GM12878 (cell line): ENCODE data around the gene UBE2O. TPM values are rescaled to one million over a fixed set of nuclear protein-coding genes. Genes with fewer than 3 reads are reported as not detected.

Source experiments
- ATAC-seq: fragments of 200-7000 bp; cut with Tn5 transposase; 3 replicates; pipeline ENCODE4 v1.9.1; 2020; ENCODE audit warnings: mild to moderate bottlenecking, moderate library complexity
- BruUV-seq: library from RNA; stranded (reverse); fragments of 400-500 nt; replicated peaks from 2 replicates; lab custom pipeline; 2021; lab: Mats Ljungman, UMichigan
- CTCF ChIA-PET: fragments of 300-600 bp; sonication (Branson Sonifier 250); formaldehyde crosslinking; extraction: SDS; loops from one replicate; lab custom pipeline; 2021; ENCODE audit warnings: inconsistent platforms; lab: Yijun Ruan, JAX
- POLR2A ChIA-PET: fragments of 350-600 bp; formaldehyde crosslinking; extraction: SDS; loops from one replicate; lab custom pipeline; 2021; ENCODE audit warnings: inconsistent platforms; lab: Charles Lee
- RAD21 ChIA-PET: fragments of 300-600 bp; sonication (Branson Sonifier 250); formaldehyde crosslinking; loops from one replicate; lab custom pipeline; 2023; ENCODE audit warnings: antibody characterized with exemption; ENCODE audit not compliant: unreplicated experiment; lab: Charles Lee
- SMC1A ChIA-PET: fragments of 300-600 bp; sonication (Branson Sonifier 250); formaldehyde crosslinking; loops from one replicate; lab custom pipeline; 2023; ENCODE audit not compliant: unreplicated experiment, uncharacterized antibody; lab: Charles Lee
- DNase-seq: peaks from one replicate; pipeline ENCODE4 v3.0.0-alpha.2; 2011; ENCODE audit warnings: low read depth, low spot score
- FAIRE-seq: peaks from 3 replicates; lab custom pipeline; 2011; peaks lifted over from hg19 to GRCh38; lab: Jason Lieb, UNC
- H2AFZ ChIP-seq: 2 replicates; pipeline ENCODE4 v1.6.0; 2011; ENCODE audit warnings: low read depth, low read length, control low read depth; ENCODE audit not compliant: control insufficient read depth
- H3K27ac ChIP-seq: 2 replicates; pipeline ENCODE4 v1.5.1; 2011; ENCODE audit warnings: control low read depth; ENCODE audit not compliant: control insufficient read depth, insufficient read depth
- H3K27me3 ChIP-seq, 2 experiments: replicated peaks in 1 of 2; 2 replicates each; pipeline versions ENCODE4 v1.6.0 to v1.6.1; 2011; ENCODE audit warnings: low read length in 1 of 2; ENCODE audit not compliant: control insufficient read depth in 2 of 2, insufficient read depth in 2 of 2
- H3K36me3 ChIP-seq, 2 experiments: 2 replicates each; pipeline ENCODE4 v1.5.1; 2011; ENCODE audit warnings: low read length in 1 of 2; ENCODE audit not compliant: control insufficient read depth in 2 of 2, insufficient read depth in 2 of 2
- H3K4me1 ChIP-seq: 2 replicates; pipeline ENCODE4 v1.6.1; 2011; ENCODE audit warnings: mild to moderate bottlenecking, low read length, moderate library complexity, mixed read lengths; ENCODE audit not compliant: control insufficient read depth, insufficient read depth
- H3K4me2 ChIP-seq: 2 replicates; pipeline ENCODE4 v1.6.0; 2011; ENCODE audit warnings: control low read depth; ENCODE audit not compliant: control insufficient read depth, insufficient read depth
- H3K4me3 ChIP-seq: fragments of 200-600 bp; sonication (generic); 2 replicates; pipeline ENCODE4 v1.5.1; 2016
- H3K79me2 ChIP-seq: 2 replicates; pipeline ENCODE4 v1.6.0; 2011; ENCODE audit warnings: low read length; ENCODE audit not compliant: control insufficient read depth, insufficient read depth
- H3K9ac ChIP-seq: 2 replicates; pipeline ENCODE4 v1.8.0; 2011; ENCODE audit warnings: low read length, control low read depth, mixed read lengths; ENCODE audit not compliant: control insufficient read depth, insufficient read depth
- H3K9me3 ChIP-seq: replicated peaks from 3 replicates; pipeline ENCODE4 v1.5.1; 2011; ENCODE audit warnings: mild to moderate bottlenecking, low read length; ENCODE audit not compliant: control insufficient read depth, insufficient read depth
- H4K20me1 ChIP-seq: 2 replicates; pipeline ENCODE4 v1.6.0; 2011; ENCODE audit not compliant: control insufficient read depth, insufficient read depth
- JUNB ChIP-seq: IDR thresholded peaks from 2 replicates; pipeline ENCODE4 v1.6.1; 2016; ENCODE audit warnings: antibody characterized with exemption, mild to moderate bottlenecking
- LARP7 ChIP-seq: fragments of 450-650 bp; IDR thresholded peaks from 2 replicates; pipeline ENCODE4 v1.6.1; 2017; ENCODE audit warnings: mild to moderate bottlenecking
- MEF2B ChIP-seq: fragments of 450-650 bp; IDR thresholded peaks from 2 replicates; pipeline ENCODE4 v1.6.1; 2018; ENCODE audit warnings: mild to moderate bottlenecking, moderate library complexity; ENCODE audit not compliant: partially characterized antibody, poor library complexity, severe bottlenecking
- NR2C2 ChIP-seq: IDR thresholded peaks from 2 replicates; pipeline ENCODE4 v1.6.1; 2011; ENCODE audit warnings: borderline replicate concordance, low read depth; ENCODE audit not compliant: control insufficient read depth, insufficient read length
- RAD51 ChIP-seq: fragments of 450-650 bp; IDR thresholded peaks from 2 replicates; pipeline ENCODE4 v1.6.1; 2016; ENCODE audit warnings: moderate library complexity, mild to moderate bottlenecking, inconsistent platforms
- TCF3 ChIP-seq: IDR thresholded peaks from 2 replicates; pipeline ENCODE4 v1.6.1; 2012; ENCODE audit warnings: low read depth, mild to moderate bottlenecking, low read length, borderline replicate concordance; ENCODE audit not compliant: insufficient read depth
- WGBS: methylation state at CpG from one replicate; pipeline ENCODE4 v1.1.6; 2016; ENCODE audit warnings: low lambda C conversion rate; ENCODE audit not compliant: insufficient replicate concordance, insufficient coverage; ENCODE audit errors: missing lambda C conversion rate; 5-methylcytosine and 5-hydroxymethylcytosine counted together
- in situ Hi-C: fragments of 300-500 bp; cut with MboI; formaldehyde crosslinking; loops from 9 replicates; pipeline ENCODE4 v1.14.3; 2018; ENCODE audit warnings: mixed read lengths
- intact Hi-C: fragments of 100-400 bp; cut with micrococcal nuclease; formaldehyde crosslinking; loops from one replicate; pipeline ENCODE4 v1.14.2; 2022; ENCODE audit not compliant: unreplicated experiment
- polyA plus RNA-seq, 11 experiments: library from polyadenylated mRNA; depleted of rRNA in 4 of 11; unstranded in 6 of 11; stranded (reverse) in 5 of 11; fragments of >200 nt; fragmentation: Nextera tagmentation in 4 of 11; fragmentation: Illumina TruSeq in 1 of 11; extraction: Ambion mirVana in 4 of 11; extraction: Trizol in 1 of 11; gene quantifications; 1 replicate in 1 of 11; 2 replicates in 10 of 11; pipeline versions ENCODE4 v1.2.1 to v1.2.3, GENCODE V29; 2011 to 2016; ENCODE audit warnings: inconsistent platforms in 2 of 11, missing spikeins in 2 of 11, low read depth in 1 of 11
- total RNA-seq, 4 experiments: library from RNA; depleted of rRNA in 3 of 4; stranded (reverse); fragments of >200 nt in 3 of 4; fragmentation: Illumina TruSeq in 1 of 4; extraction: Trizol in 1 of 4; gene quantifications; 2 replicates each; pipeline versions ENCODE4 v1.2.1 to v1.2.3, GENCODE V29; 2013 to 2021

UBE2O gene
- total and polyA plus RNA-seq, 10 of the 15 experiments (the other 5 are each of a cell fraction or from before 2014, with no cell fraction given): 2.1 to 39.0 (median 14.1) TPM

- TF ChIP-seq LARP7: no peak
- no peak for TF ChIP-seq NR2C2
- no peak for TF ChIP-seq RAD51
- no peak for TF ChIP-seq TCF3
Measured at GRCh38 chr17:76370261-76370993, 82.5 kb downstream of the UBE2O start (continued).

- CTCF ChIA-PET: interaction anchor here (0.9 to 1.8 kb wide), 5 partner anchors 8 to 89 kb away, joined by 3 to 8 read pairs (median 5); partner anchors contain the start of gene PRPSAP1
- RAD21 ChIA-PET: interaction anchor here (0.6 to 1.0 kb wide), 2 partner anchors 28 to 139 kb away, joined by 4 read pairs; no protein-coding TSS in a partner anchor
- no peaks in the 10 kb centered on the region for H3K27me3 ChIP-seq
- ATAC-seq (no peak), FAIRE-seq (no peak), DNase-seq (no peak)
- no peak overlapping the region for H3K4me3 ChIP-seq
- H3K36me3 ChIP-seq: no peaks in the 10 kb centered on the region
- no peaks in the 10 kb centered on the region for H3K4me1 ChIP-seq
- BruUV-seq: no TSS peak
- no peak overlapping the region for H2AFZ ChIP-seq
- H3K79me2 ChIP-seq: no peaks in the 10 kb centered on the region
- no peak overlapping the region for H3K9ac ChIP-seq
- no peak overlapping the region for H3K27ac ChIP-seq
- no peak overlapping the region for H3K4me2 ChIP-seq
- POLR2A ChIA-PET: interaction anchor here (0.6 kb wide), 1 partner anchor 60 kb away, joined by 3 read pairs; no protein-coding TSS in a partner anchor
- intact Hi-C loops: no loop called here
- 63% methylated on average over 7 of the region's 7 CpGs for WGBS
- SMC1A ChIA-PET: interaction anchor here (0.6 to 1.3 kb wide), 5 partner anchors 15 to 1025 kb away, joined by 3 read pairs; partner anchors contain the start of genes PRPSAP1 and SPHK1
- in situ Hi-C loops: no loop called here
- no peaks in the 10 kb centered on the region for H3K9me3 ChIP-seq
- no peaks in the 10 kb centered on the region for H4K20me1 ChIP-seq
- no peak for TF ChIP-seq TCF3
- TF ChIP-seq MEF2B: no peak
- no peak for TF ChIP-seq JUNB
Measured at GRCh38 chr17:76369804-76370203, 83.1 kb downstream of the UBE2O start.
